Activated gamma-delta T cell (primary cell): ENCODE measurements around the gene ENDOD1.

ENCODE experiments used
- DNase-seq: peaks from one replicate; lab custom pipeline; 2025; lab: John Stamatoyannopoulos, UW

Gene ENDOD1

DNA sequence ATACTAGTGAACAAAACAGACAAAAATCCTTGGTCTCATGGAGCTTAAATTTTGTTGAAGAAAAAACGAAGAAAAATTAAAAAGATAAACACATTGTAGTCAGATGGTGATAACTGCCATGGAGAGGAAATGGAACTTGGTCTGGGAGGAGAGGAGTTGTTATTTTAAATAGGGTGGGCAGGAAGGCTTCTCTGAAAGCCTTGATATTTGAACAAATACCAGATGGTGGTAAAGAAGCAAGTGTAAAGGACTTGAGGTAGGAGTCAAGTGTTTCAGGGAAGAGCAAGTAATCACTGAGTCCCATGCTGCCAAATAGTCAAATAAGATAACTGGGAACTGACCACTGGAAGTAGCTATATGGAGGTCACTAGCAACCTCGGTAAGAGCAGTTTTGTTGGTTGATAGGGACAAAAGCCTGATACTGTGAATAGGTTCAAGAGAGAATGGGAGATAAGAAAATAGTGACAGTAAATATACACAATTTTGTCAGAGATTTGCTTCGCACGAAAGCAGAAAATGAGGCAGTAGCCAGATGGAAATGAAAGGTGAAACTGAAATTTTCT is 86.3 kb downstream of the ENDOD1 start:
- DNase-seq = no peak
